H9 (cell line): ENCODE results near the gene ATG101. TPM values are rescaled to one million over a fixed set of nuclear protein-coding genes. Genes with fewer than 3 reads are reported as not detected.

ENCODE experiments used
- DNase-seq: peaks from one replicate; pipeline ENCODE4 v3.0.0-alpha.2; 2017
- H2AFZ ChIP-seq: one replicate; pipeline ENCODE4 v1.6.1; 2013; ENCODE audit warnings: mild to moderate bottlenecking, low read length, control low read depth, moderate library complexity
- H2AK5ac ChIP-seq: 2 replicates; pipeline ENCODE4 v1.6.1; 2013; ENCODE audit warnings: low read length, control low read depth, mixed read lengths; ENCODE audit not compliant: insufficient read length
- H2BK120ac ChIP-seq: one replicate; pipeline ENCODE4 v1.6.1; 2013; ENCODE audit warnings: low read depth, mild to moderate bottlenecking, low read length, control low read depth, inconsistent platforms; ENCODE audit not compliant: poor library complexity, severe bottlenecking
- H2BK12ac ChIP-seq: 2 replicates; pipeline ENCODE4 v1.6.1; 2013; ENCODE audit warnings: low read length, control low read depth, mixed read lengths, low read depth; ENCODE audit not compliant: insufficient read length
- H2BK15ac ChIP-seq: 2 replicates; pipeline ENCODE4 v1.6.1; 2013; ENCODE audit warnings: low read depth, low read length, control low read depth
- H2BK20ac ChIP-seq: one replicate; pipeline ENCODE4 v1.6.1; 2013; ENCODE audit warnings: low read depth, mild to moderate bottlenecking, low read length, control low read depth, inconsistent platforms; ENCODE audit not compliant: poor library complexity, severe bottlenecking
- H2BK5ac ChIP-seq: 2 replicates; pipeline ENCODE4 v1.6.1; 2013; ENCODE audit warnings: low read length, control low read depth, mixed read lengths; ENCODE audit not compliant: insufficient read length
- H3K14ac ChIP-seq: 2 replicates; pipeline ENCODE4 v1.6.1; 2013; ENCODE audit warnings: low read length, control low read depth; ENCODE audit not compliant: insufficient read depth
- H3K18ac ChIP-seq: 2 replicates; pipeline ENCODE4 v1.6.1; 2013; ENCODE audit warnings: low read depth, mild to moderate bottlenecking, mixed read lengths, low read length, control low read depth; ENCODE audit not compliant: insufficient read length
- H3K23ac ChIP-seq: 2 replicates; pipeline ENCODE4 v1.6.1; 2013; ENCODE audit warnings: low read length, control low read depth, mixed read lengths, low read depth; ENCODE audit not compliant: insufficient read length
- H3K23me2 ChIP-seq: 2 replicates; pipeline ENCODE4 v1.6.1; 2013; ENCODE audit warnings: low read depth, mild to moderate bottlenecking, mixed read lengths, low read length, control low read depth; ENCODE audit not compliant: insufficient read length, poor library complexity, severe bottlenecking
- H3K27ac ChIP-seq: 2 replicates; pipeline ENCODE4 v1.5.1; 2013; ENCODE audit warnings: low read length, control low read depth, mixed read lengths, low read depth; ENCODE audit not compliant: insufficient read length
- H3K27me3 ChIP-seq: 2 replicates; pipeline ENCODE4 v1.6.1; 2013; ENCODE audit warnings: low read length, control low read depth, inconsistent platforms; ENCODE audit not compliant: insufficient read depth
- H3K4ac ChIP-seq: 2 replicates; pipeline ENCODE4 v1.6.1; 2013; ENCODE audit warnings: low read depth, mild to moderate bottlenecking, control low read depth, inconsistent platforms, low read length, moderate library complexity
- H3K4me1 ChIP-seq: 2 replicates; pipeline ENCODE4 v1.6.1; 2013; ENCODE audit warnings: low read length, control low read depth, inconsistent platforms; ENCODE audit not compliant: insufficient read depth
- H3K4me2 ChIP-seq: 2 replicates; pipeline ENCODE4 v1.6.1; 2013; ENCODE audit warnings: low read length, control low read depth, mixed read lengths; ENCODE audit not compliant: insufficient read length, insufficient read depth
- H3K56ac ChIP-seq: 2 replicates; pipeline ENCODE4 v1.6.1; 2013; ENCODE audit warnings: low read depth, mild to moderate bottlenecking, mixed read lengths, low read length, control low read depth; ENCODE audit not compliant: insufficient read length
- H3K79me1 ChIP-seq: 2 replicates; pipeline ENCODE4 v1.6.1; 2013; ENCODE audit warnings: low read depth, mild to moderate bottlenecking, moderate library complexity, low read length, control low read depth, inconsistent platforms; ENCODE audit not compliant: insufficient read depth, poor library complexity, severe bottlenecking
- H3K79me2 ChIP-seq: 2 replicates; pipeline ENCODE4 v1.6.1; 2013; ENCODE audit warnings: low read length, control low read depth, inconsistent platforms; ENCODE audit not compliant: insufficient read depth
- H3K9ac ChIP-seq: 2 replicates; pipeline ENCODE4 v1.6.1; 2013; ENCODE audit warnings: low read length, control low read depth, mixed read lengths; ENCODE audit not compliant: insufficient read length; ENCODE audit errors: extremely low read depth
- H3K9me3 ChIP-seq: one replicate; pipeline ENCODE4 v1.6.1; 2013; ENCODE audit warnings: low read depth, low read length, inconsistent platforms; ENCODE audit not compliant: control insufficient read depth
- H3T11ph ChIP-seq: one replicate; pipeline ENCODE4 v1.6.1; 2013; ENCODE audit warnings: mild to moderate bottlenecking, low read length, control low read depth, inconsistent platforms
- H4K20me1 ChIP-seq: one replicate; pipeline ENCODE4 v1.6.1; 2013; ENCODE audit not compliant: control insufficient read depth, insufficient read length, insufficient read depth
- H4K5ac ChIP-seq: 2 replicates; pipeline ENCODE4 v1.6.1; 2013; ENCODE audit warnings: low read depth, mild to moderate bottlenecking, mixed read lengths, low read length, control low read depth; ENCODE audit not compliant: insufficient read length
- H4K8ac ChIP-seq: replicated peaks from 2 replicates; pipeline ENCODE4 v1.6.1; 2013; ENCODE audit warnings: low read length, control low read depth, mixed read lengths, low read depth; ENCODE audit not compliant: insufficient read length
- H4K91ac ChIP-seq: 2 replicates; pipeline ENCODE4 v1.6.1; 2013; ENCODE audit warnings: low read depth, mild to moderate bottlenecking, moderate library complexity, mixed read lengths, low read length, control low read depth; ENCODE audit not compliant: insufficient read length
- H3K27ac Mint-ChIP-seq, 3 experiments: 2 replicates in 2 of 3; 3 replicates in 1 of 3; pipeline ENCODE4 v1.8.0; 2020 to 2021; ENCODE audit warnings: mixed read lengths in 3 of 3, mild to moderate bottlenecking in 1 of 3, moderate library complexity in 1 of 3
- H3K27me3 Mint-ChIP-seq: 2 replicates; pipeline ENCODE4 v1.8.0; 2021; ENCODE audit warnings: low read depth, mild to moderate bottlenecking, moderate library complexity, mixed read lengths
- H3K36me3 Mint-ChIP-seq, 3 experiments: 2 replicates in 2 of 3; 3 replicates in 1 of 3; pipeline ENCODE4 v1.8.0; 2020 to 2021; ENCODE audit warnings: low read depth in 3 of 3, mixed read lengths in 3 of 3; ENCODE audit not compliant: insufficient read depth in 1 of 3
- H3K4me1 Mint-ChIP-seq, 2 experiments: 2 replicates each; pipeline ENCODE4 v1.8.0; 2020; ENCODE audit warnings: mixed read lengths in 2 of 2
- H3K4me3 Mint-ChIP-seq, 2 experiments: 2 replicates in 1 of 2; 3 replicates in 1 of 2; pipeline ENCODE4 v1.8.0; 2020 to 2021; ENCODE audit warnings: mild to moderate bottlenecking in 2 of 2, mixed read lengths in 2 of 2, moderate library complexity in 1 of 2
- H3K9me3 Mint-ChIP-seq, 2 experiments: 2 replicates in 1 of 2; 3 replicates in 1 of 2; pipeline ENCODE4 v1.8.0; 2020; ENCODE audit warnings: mild to moderate bottlenecking in 2 of 2, mixed read lengths in 2 of 2, moderate library complexity in 1 of 2
- WGBS: extraction: QIAGEN DNeasy Blood & Tissue Kit; methylation state at CpG from one replicate; pipeline ENCODE4 v1.1.7; 2013; ENCODE audit warnings: missing lambda C conversion rate, low lambda C conversion rate, mixed read lengths; ENCODE audit not compliant: insufficient read length; ENCODE audit errors: extremely low coverage; 5-methylcytosine and 5-hydroxymethylcytosine counted together
- total RNA-seq: library from RNA; stranded (reverse); gene quantifications from 2 replicates; pipeline ENCODE4 v1.2.1, GENCODE V29; 2021
- TF ChIP-seq, protein P1 (sequence below): fragments of 200-600 bp; sonication (generic); conservative IDR thresholded peaks from 3 replicates; pipeline ENCODE4 v1.8.0; 2021; ENCODE audit warnings: antibody characterized with exemption, mild to moderate bottlenecking

Gene ATG101
- total RNA-seq, 1 experiment from 2014 or later = 58.3 TPM

DNA sequence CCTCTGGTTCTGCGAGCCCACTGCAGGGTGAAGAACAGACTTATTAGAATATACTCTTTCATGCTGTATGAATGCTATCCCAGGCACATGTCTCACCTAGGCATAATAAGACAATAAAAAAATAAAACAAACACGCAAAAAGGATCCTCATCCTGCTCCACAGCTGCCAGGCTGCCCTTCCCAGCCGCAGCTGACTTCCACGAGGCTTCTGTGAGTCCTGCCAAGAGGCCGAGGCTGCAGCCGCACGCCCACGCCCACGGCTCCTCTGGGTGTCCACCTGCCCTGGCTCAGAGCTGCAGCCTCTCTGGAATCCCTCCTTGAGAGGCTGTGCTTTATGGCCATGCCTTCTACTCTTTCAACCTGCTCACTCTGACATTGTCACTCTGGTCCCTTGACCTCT lies 16.6 kb downstream of the ATG101 start:
- H3K27me3 Mint-ChIP-seq = peaks cover 17% of the 10 kb centered on the region
- no peaks in the 10 kb centered on the region for H3K9me3 Mint-ChIP-seq

More for the DNA sequence above, 16.6 kb downstream of the ATG101 start:
- Histone ChIP-seq H4K5ac (no peak overlapping the region), H3K23me2 (no peaks in the 10 kb centered on the region), H2AK5ac (no peak overlapping the region), H2BK15ac (no peak overlapping the region), H3K4me2 (no peak overlapping the region), H3K9me3 (no peaks in the 10 kb centered on the region), H3K18ac (no peak overlapping the region), H3K27me3 (no peaks in the 10 kb centered on the region), H3K4me1 (no peaks in the 10 kb centered on the region; the same call in 1 of the 2 replicates), H2BK5ac (no peak overlapping the region), H4K8ac (no peak overlapping the region), H3K9ac (no peak overlapping the region), H2AFZ (no peak overlapping the region), H4K91ac (no peak overlapping the region), H3T11ph (no peak overlapping the region), H3K79me2 (no peaks in the 10 kb centered on the region), H3K4ac (no peak overlapping the region), H3K27ac (no peak overlapping the region), H3K79me1 (no peaks in the 10 kb centered on the region), H4K20me1 (no peaks in the 10 kb centered on the region), H3K14ac (no peak overlapping the region), H2BK12ac (no peak overlapping the region), H3K56ac (no peak overlapping the region), H2BK120ac (no peak overlapping the region), H3K23ac (no peak overlapping the region), H2BK20ac (no peak overlapping the region)
- Mint-ChIP-seq H3K4me3 (no peak overlapping the region), H3K36me3 (no peaks in the 10 kb centered on the region), H3K4me1 (peaks cover 20 to 31% of the 10 kb centered on the region in 2 experiments), H3K27ac (no peak overlapping the region)
- DNase-seq = no peak
- TF ChIP-seq, protein P1, sequence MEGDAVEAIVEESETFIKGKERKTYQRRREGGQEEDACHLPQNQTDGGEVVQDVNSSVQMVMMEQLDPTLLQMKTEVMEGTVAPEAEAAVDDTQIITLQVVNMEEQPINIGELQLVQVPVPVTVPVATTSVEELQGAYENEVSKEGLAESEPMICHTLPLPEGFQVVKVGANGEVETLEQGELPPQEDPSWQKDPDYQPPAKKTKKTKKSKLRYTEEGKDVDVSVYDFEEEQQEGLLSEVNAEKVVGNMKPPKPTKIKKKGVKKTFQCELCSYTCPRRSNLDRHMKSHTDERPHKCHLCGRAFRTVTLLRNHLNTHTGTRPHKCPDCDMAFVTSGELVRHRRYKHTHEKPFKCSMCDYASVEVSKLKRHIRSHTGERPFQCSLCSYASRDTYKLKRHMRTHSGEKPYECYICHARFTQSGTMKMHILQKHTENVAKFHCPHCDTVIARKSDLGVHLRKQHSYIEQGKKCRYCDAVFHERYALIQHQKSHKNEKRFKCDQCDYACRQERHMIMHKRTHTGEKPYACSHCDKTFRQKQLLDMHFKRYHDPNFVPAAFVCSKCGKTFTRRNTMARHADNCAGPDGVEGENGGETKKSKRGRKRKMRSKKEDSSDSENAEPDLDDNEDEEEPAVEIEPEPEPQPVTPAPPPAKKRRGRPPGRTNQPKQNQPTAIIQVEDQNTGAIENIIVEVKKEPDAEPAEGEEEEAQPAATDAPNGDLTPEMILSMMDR = no peak
- WGBS = no CpG with 5 or more reads among the region's 9 CpGs
